Activated CD8-positive, alpha-beta T cell treated with anti-CD3 and anti-CD28 coated beads, Interleukin-2, amount 10 ng/mL, durations not matched to agents 7 days and 5 days (primary cell): ENCODE data around the gene NFKB1. TPM values are rescaled to one million over a fixed set of nuclear protein-coding genes. Genes with fewer than 3 reads are reported as not detected.

ENCODE experiments used
- ATAC-seq: fragments of 150-1000 bp; cut with Tn5 transposase; one replicate; pipeline ENCODE4 v1.10.0; 2021; ENCODE audit warnings: moderate library complexity
- CTCF ChIA-PET: fragments of 350-600 bp; sonication (Branson Sonifier 250); formaldehyde crosslinking; loops from one replicate; lab custom pipeline; 2021; ENCODE audit warnings: antibody characterized with exemption; lab: Charles Lee
- POLR2A ChIA-PET: fragments of 350-600 bp; sonication (Branson Sonifier 250); formaldehyde crosslinking; loops from one replicate; lab custom pipeline; 2021; ENCODE audit warnings: antibody characterized with exemption; lab: Charles Lee
- DNase-seq: peaks from one replicate; pipeline ENCODE4 v3.0.0-alpha.2; 2020
- H3K27ac Mint-ChIP-seq: one replicate; pipeline ENCODE4 v1.8.0; 2021; ENCODE audit warnings: mild to moderate bottlenecking, mixed read lengths
- H3K27me3 Mint-ChIP-seq: one replicate; pipeline ENCODE4 v1.8.0; 2021; ENCODE audit warnings: low read depth, mixed read lengths
- H3K36me3 Mint-ChIP-seq: one replicate; pipeline ENCODE4 v1.8.0; 2021; ENCODE audit warnings: low read depth, mixed read lengths
- H3K4me1 Mint-ChIP-seq: one replicate; pipeline ENCODE4 v1.8.0; 2021; ENCODE audit warnings: low read depth, mixed read lengths
- H3K4me3 Mint-ChIP-seq: one replicate; pipeline ENCODE4 v1.8.0; 2021; ENCODE audit warnings: mild to moderate bottlenecking, mixed read lengths
- H3K9me3 Mint-ChIP-seq: one replicate; pipeline ENCODE4 v1.8.0; 2022; ENCODE audit warnings: mixed read lengths; ENCODE audit not compliant: insufficient read depth
- total RNA-seq, 2 experiments: library from RNA; stranded (reverse); gene quantifications; one replicate each; pipeline ENCODE4 v1.2.3, GENCODE V29; 2021

NFKB1 gene
- total RNA-seq, 2 experiments from 2014 or later: 150 to 162 TPM

DNA sequence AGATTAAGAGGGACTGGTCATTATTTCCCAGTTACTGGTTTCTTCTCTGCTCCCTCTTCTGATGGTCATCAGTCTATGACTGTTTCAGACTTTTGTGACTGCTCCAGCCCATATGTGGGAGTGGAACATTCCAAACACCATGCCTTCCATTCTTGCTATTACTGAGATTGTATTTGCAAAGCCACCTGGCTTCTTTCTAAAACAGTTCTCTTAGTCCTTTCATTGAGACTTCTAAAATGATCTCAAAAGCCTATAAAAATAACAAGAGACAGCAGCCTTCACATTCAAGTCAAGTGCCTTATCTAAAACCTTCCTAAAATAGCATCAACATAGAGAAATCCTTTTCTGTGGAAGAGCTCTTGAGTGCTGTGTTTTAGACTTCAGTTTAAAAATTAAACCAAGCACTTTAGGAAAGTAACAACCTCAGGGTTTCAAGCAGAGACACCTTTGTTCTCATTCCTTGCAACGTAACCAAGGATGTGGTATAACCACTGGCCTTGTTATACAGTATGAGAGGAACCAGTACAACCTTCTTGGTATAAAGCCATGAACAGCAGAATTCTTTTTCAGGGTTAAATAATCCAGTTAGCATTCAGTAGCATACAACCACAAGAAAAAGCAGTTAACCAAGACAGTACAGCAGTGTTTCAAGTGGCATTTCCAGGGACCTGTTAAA lies 97.1 kb downstream of the NFKB1 start:
- Mint-ChIP-seq H3K4me1 (peaks cover 84% of the 10 kb centered on the region), H3K27me3 (no peaks in the 10 kb centered on the region), H3K9me3 (peaks cover 3% of the 10 kb centered on the region), H3K36me3 (peaks cover 86% of the 10 kb centered on the region), H3K27ac (peak overlapping the region; percentile 98), H3K4me3 (peak overlapping the region; percentile 61)
- CTCF ChIA-PET: interaction anchor here (1.0 to 4.6 kb wide), 6 partner anchors 9 to 98 kb away, joined by 3 to 39 read pairs (median 4); no protein-coding TSS in a partner anchor
- POLR2A ChIA-PET: interaction anchor here (0.6 to 3.1 kb wide), 4 partner anchors 12 to 97 kb away, joined by 3 to 23 read pairs (median 6); partner anchors contain the start of gene NFKB1
- DNase-seq (peak; percentile 75), ATAC-seq (peak; percentile 93)

GRCh38 chr4:102598762-102599374 lies 97.7 kb downstream of the NFKB1 start:
- ChIA-PET POLR2A (interaction anchor here (1.0 to 3.1 kb wide), 5 partner anchors 13 to 98 kb away, joined by 3 to 23 read pairs (median 6); partner anchors contain the start of gene NFKB1), CTCF (interaction anchor here (1.0 to 4.6 kb wide), 9 partner anchors 8 to 150 kb away, joined by 3 to 39 read pairs (median 4); no protein-coding TSS in a partner anchor)
- peaks cover 86% of the 10 kb centered on the region for H3K4me1 Mint-ChIP-seq
- H3K27me3 Mint-ChIP-seq: no peaks in the 10 kb centered on the region
- H3K9me3 Mint-ChIP-seq: peaks cover 8% of the 10 kb centered on the region
- H3K36me3 Mint-ChIP-seq: peaks cover 88% of the 10 kb centered on the region
- H3K27ac Mint-ChIP-seq: peak overlapping the region; percentile 98
- ATAC-seq (no peak), DNase-seq (no peak)
- H3K4me3 Mint-ChIP-seq: peak overlapping the region; percentile 61

GRCh38 chr4:102599455-102599854 lies 98.3 kb downstream of the NFKB1 start:
- CTCF ChIA-PET: interaction anchor here (1.1 to 4.6 kb wide), 6 partner anchors 8 to 151 kb away, joined by 3 to 39 read pairs (median 4); no protein-coding TSS in a partner anchor
- ATAC-seq (no peak), DNase-seq (no peak)
- H3K27ac Mint-ChIP-seq: peak overlapping the region; percentile 98
- H3K36me3 Mint-ChIP-seq: peaks cover 87% of the 10 kb centered on the region
- peak overlapping the region; percentile 19 for H3K4me3 Mint-ChIP-seq
- H3K9me3 Mint-ChIP-seq: peaks cover 8% of the 10 kb centered on the region
- no peaks in the 10 kb centered on the region for H3K27me3 Mint-ChIP-seq
- POLR2A ChIA-PET: interaction anchor here (1.1 to 3.1 kb wide), 4 partner anchors 12 to 99 kb away, joined by 3 to 23 read pairs (median 6); partner anchors contain the start of gene NFKB1
- peaks cover 83% of the 10 kb centered on the region for H3K4me1 Mint-ChIP-seq

GRCh38 chr4:102599886-102600285 lies 98.7 kb downstream of the NFKB1 start:
- ChIA-PET CTCF (interaction anchor here (0.9 to 4.6 kb wide), 7 partner anchors 9 to 151 kb away, joined by 3 to 39 read pairs (median 4); no protein-coding TSS in a partner anchor), POLR2A (interaction anchor here (1.1 to 3.1 kb wide), 3 partner anchors 12 to 20 kb away, joined by 3 to 23 read pairs (median 6); no protein-coding TSS in a partner anchor)
- Mint-ChIP-seq H3K4me1 (peaks cover 83% of the 10 kb centered on the region), H3K9me3 (peaks cover 9% of the 10 kb centered on the region), H3K36me3 (peaks cover 87% of the 10 kb centered on the region), H3K27me3 (no peaks in the 10 kb centered on the region), H3K27ac (peak overlapping the region; percentile 31), H3K4me3 (no peak overlapping the region)
- ATAC-seq (no peak), DNase-seq (no peak)

DNA sequence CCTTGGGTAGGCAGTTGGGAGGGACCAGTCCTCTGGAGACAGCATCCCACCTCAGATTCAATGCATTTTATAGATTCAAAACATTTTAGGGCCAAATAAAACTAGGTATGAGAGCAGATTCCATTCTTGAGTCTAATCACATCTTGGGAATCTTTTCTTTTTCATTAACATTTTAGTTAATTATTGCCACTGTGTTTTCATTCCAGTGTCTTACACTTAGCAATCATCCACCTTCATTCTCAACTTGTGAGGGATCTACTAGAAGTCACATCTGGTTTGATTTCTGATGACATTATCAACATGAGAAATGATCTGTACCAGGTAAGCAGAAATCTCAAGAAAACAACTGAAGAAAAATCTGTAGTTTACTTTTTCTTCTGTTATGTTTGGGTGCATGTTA lies 99.5 kb downstream of the NFKB1 start:
- Mint-ChIP-seq H3K9me3 (peaks cover 12% of the 10 kb centered on the region), H3K4me1 (peaks cover 84% of the 10 kb centered on the region), H3K27me3 (no peaks in the 10 kb centered on the region), H3K4me3 (no peak overlapping the region), H3K27ac (peak overlapping the region; percentile 32), H3K36me3 (peaks cover 87% of the 10 kb centered on the region)
- CTCF ChIA-PET: interaction anchor here (0.9 to 4.6 kb wide), 3 partner anchors 9 to 42 kb away, joined by 3 to 39 read pairs (median 9); no protein-coding TSS in a partner anchor
- DNase-seq (no peak), ATAC-seq (no peak)
- POLR2A ChIA-PET: no interaction called here

DNA sequence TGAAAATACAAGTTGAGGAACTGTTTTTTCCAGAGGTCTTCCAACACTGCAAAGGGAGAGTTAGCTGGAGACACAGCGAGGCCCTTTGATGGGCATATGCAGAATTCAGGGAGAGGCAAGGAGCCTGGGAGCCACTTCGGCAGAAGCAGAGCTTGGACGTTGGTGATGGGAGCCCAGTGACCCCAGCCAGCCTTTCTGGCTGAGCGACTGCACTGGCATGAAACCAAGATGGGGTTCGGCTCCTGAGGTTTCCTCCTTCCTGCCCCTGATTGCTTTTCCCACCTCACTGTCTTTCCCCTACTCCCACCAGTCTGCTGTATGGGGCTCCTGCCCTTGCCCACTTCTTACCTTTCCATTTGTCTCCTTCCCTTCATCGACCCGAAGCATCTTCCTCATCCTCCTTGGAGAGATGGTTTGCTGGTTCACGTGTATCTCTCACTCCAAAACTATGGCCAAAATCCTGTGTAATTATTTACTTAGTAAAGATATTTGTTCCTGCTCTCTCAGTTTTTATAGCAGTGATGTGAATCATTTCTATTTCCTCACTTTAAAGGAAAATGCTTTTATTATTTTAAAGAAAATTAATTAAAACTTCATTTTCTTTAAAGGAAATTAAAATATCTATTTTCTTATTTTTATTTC lies 100.5 kb downstream of the NFKB1 start:
- ATAC-seq (no peak), DNase-seq (no peak)
- CTCF ChIA-PET: no interaction called here
- peaks cover 81% of the 10 kb centered on the region for H3K4me1 Mint-ChIP-seq
- no peak overlapping the region for H3K4me3 Mint-ChIP-seq
- peaks cover 84% of the 10 kb centered on the region for H3K36me3 Mint-ChIP-seq
- H3K27me3 Mint-ChIP-seq: no peaks in the 10 kb centered on the region
- H3K27ac Mint-ChIP-seq: peak overlapping the region; percentile 56
- H3K9me3 Mint-ChIP-seq: peaks cover 12% of the 10 kb centered on the region
- POLR2A ChIA-PET: no interaction called here

- ChIA-PET POLR2A (interaction anchor here (1.0 kb wide), 1 partner anchor 102 kb away, joined by 4 read pairs; no protein-coding TSS in a partner anchor), CTCF (interaction anchor here (0.6 to 1.8 kb wide), 3 partner anchors 16 to 77 kb away, joined by 5 read pairs; no protein-coding TSS in a partner anchor)
- no peaks in the 10 kb centered on the region for H3K27me3 Mint-ChIP-seq
- H3K27ac Mint-ChIP-seq: peak overlapping the region; percentile 72
- peak; percentile 52 for ATAC-seq
- peaks cover 88% of the 10 kb centered on the region for H3K36me3 Mint-ChIP-seq
- peaks cover 80% of the 10 kb centered on the region for H3K4me1 Mint-ChIP-seq
- DNase-seq: no peak
- H3K4me3 Mint-ChIP-seq: no peak overlapping the region
- peaks cover 12% of the 10 kb centered on the region for H3K9me3 Mint-ChIP-seq
Measured at GRCh38 chr4:102604222-102604940, 103.2 kb downstream of the NFKB1 start.

DNA sequence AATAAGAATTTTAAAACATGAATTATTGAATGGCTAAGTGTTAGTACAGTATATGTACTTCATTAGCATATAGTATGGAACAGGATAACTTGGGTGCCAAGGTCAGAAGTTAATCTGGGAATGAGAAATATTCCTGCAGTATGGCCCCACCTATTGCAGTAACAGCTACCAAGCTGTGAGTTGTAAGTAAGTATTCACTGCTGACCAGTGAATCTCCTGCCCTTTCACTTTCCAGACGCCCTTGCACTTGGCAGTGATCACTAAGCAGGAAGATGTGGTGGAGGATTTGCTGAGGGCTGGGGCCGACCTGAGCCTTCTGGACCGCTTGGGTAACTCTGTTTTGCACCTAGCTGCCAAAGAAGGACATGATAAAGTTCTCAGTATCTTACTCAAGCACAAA lies 105.1 kb downstream of the NFKB1 start:
- H3K36me3 Mint-ChIP-seq: peaks cover 89% of the 10 kb centered on the region
- POLR2A ChIA-PET: interaction anchor here (0.9 to 1.2 kb wide), 2 partner anchors 14 to 20 kb away, joined by 3 to 4 read pairs; no protein-coding TSS in a partner anchor
- H3K4me1 Mint-ChIP-seq: peaks cover 81% of the 10 kb centered on the region
- CTCF ChIA-PET: interaction anchor here (1.0 to 2.0 kb wide), 5 partner anchors 14 to 157 kb away, joined by 3 to 5 read pairs (median 3); no protein-coding TSS in a partner anchor
- DNase-seq (no peak), ATAC-seq (no peak)
- peaks cover 12% of the 10 kb centered on the region for H3K9me3 Mint-ChIP-seq
- peak overlapping the region; percentile 25 for H3K27ac Mint-ChIP-seq
- no peak overlapping the region for H3K4me3 Mint-ChIP-seq
- H3K27me3 Mint-ChIP-seq: no peaks in the 10 kb centered on the region

- Mint-ChIP-seq H3K4me3 (no peak overlapping the region), H3K9me3 (peaks cover 12% of the 10 kb centered on the region), H3K36me3 (peaks cover 89% of the 10 kb centered on the region), H3K4me1 (peaks cover 81% of the 10 kb centered on the region), H3K27me3 (no peaks in the 10 kb centered on the region), H3K27ac (peak overlapping the region; percentile 61)
- ATAC-seq (no peak), DNase-seq (no peak)
- ChIA-PET CTCF (interaction anchor here (1.4 to 5.7 kb wide), 3 partner anchors 9 to 158 kb away, joined by 3 to 39 read pairs (median 5); no protein-coding TSS in a partner anchor), POLR2A (interaction anchor here (0.9 to 1.2 kb wide), 2 partner anchors 14 to 20 kb away, joined by 3 to 4 read pairs; no protein-coding TSS in a partner anchor)
Measured at GRCh38 chr4:102606846-102607450, 105.8 kb downstream of the NFKB1 start.

DNA sequence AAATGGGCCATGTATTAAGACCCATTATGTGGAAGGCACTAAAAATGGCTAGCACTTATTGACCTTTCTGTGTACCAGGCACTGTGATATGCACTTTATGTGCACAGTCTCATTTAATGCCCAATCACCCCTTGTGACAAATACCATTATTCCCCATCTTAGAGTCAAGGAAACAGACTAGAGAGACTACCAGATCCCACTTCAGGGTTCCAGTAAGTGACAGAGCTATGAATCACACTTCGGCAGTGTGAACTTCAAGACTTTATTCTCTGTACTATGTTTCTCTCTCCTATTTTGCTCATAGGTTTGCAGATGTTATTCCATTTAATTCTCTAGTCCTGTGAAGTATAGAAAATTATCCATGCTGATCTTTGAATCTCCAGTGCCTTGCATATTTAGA lies 107.0 kb downstream of the NFKB1 start:
- H3K9me3 Mint-ChIP-seq: peaks cover 9% of the 10 kb centered on the region
- ATAC-seq (no peak), DNase-seq (no peak)
- H3K27me3 Mint-ChIP-seq: no peaks in the 10 kb centered on the region
- CTCF ChIA-PET: interaction anchor here (5.7 kb wide), 1 partner anchor 10 kb away, joined by 39 read pairs; no protein-coding TSS in a partner anchor
- peaks cover 94% of the 10 kb centered on the region for H3K36me3 Mint-ChIP-seq
- H3K27ac Mint-ChIP-seq: peak overlapping the region; percentile 13
- no peak overlapping the region for H3K4me3 Mint-ChIP-seq
- H3K4me1 Mint-ChIP-seq: peaks cover 89% of the 10 kb centered on the region
- POLR2A ChIA-PET: no interaction called here
